Thymus (tissue), 11 donors: ENCODE data around the gene FAM111B. TPM values are rescaled to one million over a fixed set of nuclear protein-coding genes. Genes with fewer than 3 reads are reported as not detected.
A peak's percentile ranks its signal among the peaks of the same experiment; 100 is the strongest.
"Not testable (repeated sequence)": the region's sequence is repeated elsewhere in the genome, so short reads cannot be mapped to it uniquely, and the experiment has no call there.

Experiments
- DNase-seq, 9 donors: peaks; one replicate each; pipeline ENCODE4 v3.0.0-alpha.2; 2013; ENCODE audit warnings: low spot score in 9 of 9, low read depth in 6 of 9, missing footprints in 1 of 9
- H3K27ac ChIP-seq, 2 donors: one replicate each; pipeline ENCODE4 v1.5.1; 2013; ENCODE audit warnings: control low read depth in 1 of 2, low read depth in 1 of 2, low read length in 1 of 2, mild to moderate bottlenecking in 1 of 2, moderate library complexity in 1 of 2
- H3K27me3 ChIP-seq, 2 donors: one replicate each; pipeline ENCODE4 v1.5.1; 2013; ENCODE audit warnings: low read length in 1 of 2; ENCODE audit not compliant: control insufficient read depth in 2 of 2, insufficient read depth in 1 of 2
- H3K36me3 ChIP-seq, 2 donors: one replicate each; pipeline ENCODE4 v1.5.1; 2013; ENCODE audit warnings: low read length in 1 of 2, mild to moderate bottlenecking in 1 of 2, moderate library complexity in 1 of 2; ENCODE audit not compliant: control insufficient read depth in 2 of 2, insufficient read depth in 2 of 2
- H3K4me1 ChIP-seq, 2 donors: one replicate each; pipeline ENCODE4 v1.5.1; 2013; ENCODE audit warnings: low read length in 2 of 2; ENCODE audit not compliant: control insufficient read depth in 2 of 2, insufficient read depth in 2 of 2
- H3K4me3 ChIP-seq, 2 donors: one replicate each; pipeline ENCODE4 v1.5.1; 2013; ENCODE audit warnings: low read length in 2 of 2, control low read depth in 1 of 2, mild to moderate bottlenecking in 1 of 2
- H3K9me3 ChIP-seq, 2 donors: one replicate each; pipeline ENCODE4 v1.5.1; 2013; ENCODE audit warnings: low read length in 1 of 2, mild to moderate bottlenecking in 1 of 2; ENCODE audit not compliant: control insufficient read depth in 2 of 2, insufficient read depth in 1 of 2
- WGBS: extraction: QIAGEN DNeasy Blood & Tissue Kit; methylation state at CpG from one replicate; pipeline ENCODE4 v1.1.7; 2013; 5-methylcytosine and 5-hydroxymethylcytosine counted together
- polyA plus RNA-seq: library from polyadenylated mRNA; stranded (reverse); fragments of 200-250 nt; gene quantifications from one replicate; pipeline ENCODE4 v1.2.3, GENCODE V29; 2013
- total RNA-seq: library from RNA; stranded (reverse); fragments of 120-200 nt; gene quantifications from one replicate; pipeline ENCODE4 v1.2.4, GENCODE V29; 2013
- donor health status: healthy.

The FAM111B gene
- total and polyA plus RNA-seq, 2 donors: 0.80 to 30.9 TPM

GRCh38 chr11:59076876-59077571 lies 30.0 kb upstream of the FAM111B start:
- H3K36me3 ChIP-seq: no peaks in the 10 kb centered on the region
- no peaks in the 10 kb centered on the region for H3K27me3 ChIP-seq
- no peaks in the 10 kb centered on the region for H3K9me3 ChIP-seq
- DNase-seq: peak in 1 of 9 donors; percentile 34
- H3K4me3 ChIP-seq: no peak overlapping the region
- peaks cover 9 to 17% of the 10 kb centered on the region in 2 donors for H3K4me1 ChIP-seq
- 49% methylated on average over 8 of the region's 8 CpGs for WGBS
- no peak overlapping the region for H3K27ac ChIP-seq

GRCh38 chr11:59078435-59078834 lies 28.6 kb upstream of the FAM111B start:
- peak overlapping the region in 1 of 2 donors; percentile 26 for H3K27ac ChIP-seq
- H3K4me1 ChIP-seq: peaks cover 9 to 17% of the 10 kb centered on the region in 2 donors
- H3K36me3 ChIP-seq: no peaks in the 10 kb centered on the region
- H3K27me3 ChIP-seq: no peaks in the 10 kb centered on the region
- H3K4me3 ChIP-seq: no peak overlapping the region
- WGBS: 9% methylated on average over 2 of the region's 2 CpGs
- H3K9me3 ChIP-seq: no peaks in the 10 kb centered on the region
- peak in 1 of 9 donors; percentile 47 for DNase-seq

DNA sequence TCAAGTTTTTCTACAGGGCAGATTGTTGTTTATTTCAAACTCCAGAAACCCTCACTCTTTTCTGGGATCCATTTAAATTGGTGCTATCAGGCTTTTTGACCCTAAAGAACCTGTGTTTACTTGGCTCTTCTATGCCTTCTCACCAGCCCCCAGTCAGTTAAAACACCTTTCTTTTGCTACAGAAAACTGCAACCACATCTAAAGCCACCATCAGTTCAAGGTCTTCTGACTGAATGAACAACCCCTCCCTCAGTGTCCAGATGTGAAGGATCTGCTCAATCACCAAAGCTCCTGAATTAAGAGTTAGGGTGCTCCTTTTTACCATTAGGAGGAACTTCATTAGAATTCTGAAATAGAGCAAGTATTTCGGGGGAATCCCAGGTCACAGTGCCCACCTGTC lies 28.0 kb upstream of the FAM111B start:
- WGBS: 84% methylated on average over 1 of the region's 1 CpG
- Histone ChIP-seq H3K4me3 (no peak overlapping the region), H3K27me3 (no peaks in the 10 kb centered on the region), H3K9me3 (no peaks in the 10 kb centered on the region), H3K36me3 (no peaks in the 10 kb centered on the region), H3K27ac (no peak overlapping the region), H3K4me1 (peaks cover 9 to 17% of the 10 kb centered on the region in 2 donors)
- DNase-seq: peak in 3 of 9 donors; percentile 16 to 58 (median 17)

- not testable (repeated sequence) for DNase-seq, H3K27ac ChIP-seq, H3K4me3 ChIP-seq, H3K9me3 ChIP-seq, H3K27me3 ChIP-seq, H3K36me3 ChIP-seq
- over 99% methylated on average over 2 of the region's 2 CpGs for WGBS
- peaks cover 9 to 17% of the 10 kb centered on the region in 2 donors for H3K4me1 ChIP-seq
Measured at GRCh38 chr11:59080421-59080820, 26.6 kb upstream of the FAM111B start.

- not testable (repeated sequence) for H3K36me3 ChIP-seq, H3K27ac ChIP-seq, H3K9me3 ChIP-seq, H3K4me3 ChIP-seq, DNase-seq, H3K27me3 ChIP-seq
- peaks cover 9 to 17% of the 10 kb centered on the region in 2 donors for H3K4me1 ChIP-seq
- WGBS: 93% methylated on average over 4 of the region's 4 CpGs
Measured at GRCh38 chr11:59081430-59082020, 25.5 kb upstream of the FAM111B start.

- DNase-seq, H3K4me3 ChIP-seq, H3K4me1 ChIP-seq, H3K27ac ChIP-seq, H3K27me3 ChIP-seq, H3K9me3 ChIP-seq, H3K36me3 ChIP-seq: not testable (repeated sequence)
- WGBS: 83% methylated on average over 5 of the region's 5 CpGs
Measured at GRCh38 chr11:59086007-59086406, 21.0 kb upstream of the FAM111B start, which contains the start of gene GLYATL1B. TSS of gene GLYATL1B (plus strand) at chr11:59086307. CDS start at chr11:59086307, 0 bp downstream.

DNA sequence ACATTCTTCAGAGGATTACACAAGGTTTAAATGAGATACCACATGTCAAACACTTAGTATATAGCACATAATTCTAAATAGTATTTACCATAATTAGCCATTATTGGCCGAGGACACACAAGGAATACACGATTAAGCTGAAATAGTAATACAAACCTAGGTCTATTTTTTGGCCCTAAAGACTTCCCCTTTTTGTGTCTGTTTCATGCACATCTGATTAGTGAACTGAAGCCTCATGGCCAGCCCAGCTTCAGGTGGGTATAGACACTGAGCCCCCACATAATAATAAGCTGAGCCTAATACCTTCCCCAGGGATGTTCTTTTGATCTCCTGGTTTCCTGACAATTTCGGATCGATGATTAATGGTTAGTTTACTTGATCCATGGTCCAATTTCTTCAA lies 18.9 kb upstream of the FAM111B start:
- Histone ChIP-seq H3K4me1 (no peaks in the 10 kb centered on the region), H3K4me3 (no peak overlapping the region), H3K27me3 (no peaks in the 10 kb centered on the region), H3K36me3 (no peaks in the 10 kb centered on the region), H3K27ac (no peak overlapping the region), H3K9me3 (no peaks in the 10 kb centered on the region)
- 94% methylated on average over 4 of the region's 4 CpGs for WGBS
- no peak for DNase-seq

- not testable (repeated sequence) for H3K4me3 ChIP-seq, DNase-seq, H3K27ac ChIP-seq
Measured at GRCh38 chr11:59093576-59093975, 13.5 kb upstream of the FAM111B start.

GRCh38 chr11:59095225-59095624 lies 11.8 kb upstream of the FAM111B start:
- 99% methylated on average over 1 of the region's 1 CpG for WGBS
- not testable (repeated sequence) for H3K27ac ChIP-seq, H3K36me3 ChIP-seq, DNase-seq, H3K27me3 ChIP-seq, H3K9me3 ChIP-seq, H3K4me3 ChIP-seq, H3K4me1 ChIP-seq

More at GRCh38 chr11:59093576-59093975, 13.5 kb upstream of the FAM111B start:
- not testable (repeated sequence) for H3K27me3 ChIP-seq, H3K36me3 ChIP-seq, H3K9me3 ChIP-seq, H3K4me1 ChIP-seq
